Measurements from ENCODE around the gene SCAMP4.
"Not testable (repeated sequence)": the region's sequence is repeated elsewhere in the genome, so short reads cannot be mapped to it uniquely, and the experiment has no call there.

The SCAMP4 gene

DNA sequence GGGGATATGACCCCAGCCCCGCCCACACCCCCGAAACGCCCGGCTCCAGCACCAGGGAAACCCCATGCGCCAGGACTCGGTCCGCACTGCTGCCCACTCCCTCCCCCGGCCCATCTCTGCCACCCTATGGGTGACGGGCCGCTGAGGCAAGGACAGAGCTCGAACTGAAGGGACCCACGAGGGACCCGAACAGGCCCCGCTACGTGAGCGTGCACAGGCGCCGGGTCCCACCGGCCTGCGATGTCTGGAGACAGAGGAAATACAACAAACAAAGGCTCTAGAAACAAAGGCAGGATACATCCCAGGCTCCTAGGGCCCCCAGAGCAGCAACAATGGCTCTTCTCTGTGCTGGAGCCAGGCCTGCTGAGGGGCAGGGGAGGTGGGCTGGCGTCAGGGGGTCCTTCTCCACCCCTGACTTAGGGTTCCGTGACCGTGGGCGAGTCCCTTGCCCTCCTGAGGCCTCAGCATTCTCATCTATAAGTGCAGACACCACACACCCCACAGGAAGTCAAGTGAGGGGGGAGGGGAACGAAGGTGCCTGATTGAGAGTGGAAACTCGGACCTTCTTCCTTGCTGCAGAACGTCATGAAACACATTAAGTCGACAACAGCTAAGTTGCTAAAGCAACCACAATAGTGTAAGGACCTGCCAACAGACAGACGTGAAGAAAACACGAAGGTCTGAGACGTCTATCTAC, 23.0 kb upstream of the SCAMP4 start:
- TF ChIP-seq JUND (IDR thresholded peaks at IDR 0.05; ENCODE audit: low read depth), result no peak
- in situ Hi-C loops (cut with HindIII; ENCODE audit: low pct_unique_long_range_greater_than_20kb, low sequenced_read_pairs), result no loop called here
- no peak for DNase-seq (ENCODE audit: low read depth in 1 of 2, low spot score in 1 of 2)

DNA sequence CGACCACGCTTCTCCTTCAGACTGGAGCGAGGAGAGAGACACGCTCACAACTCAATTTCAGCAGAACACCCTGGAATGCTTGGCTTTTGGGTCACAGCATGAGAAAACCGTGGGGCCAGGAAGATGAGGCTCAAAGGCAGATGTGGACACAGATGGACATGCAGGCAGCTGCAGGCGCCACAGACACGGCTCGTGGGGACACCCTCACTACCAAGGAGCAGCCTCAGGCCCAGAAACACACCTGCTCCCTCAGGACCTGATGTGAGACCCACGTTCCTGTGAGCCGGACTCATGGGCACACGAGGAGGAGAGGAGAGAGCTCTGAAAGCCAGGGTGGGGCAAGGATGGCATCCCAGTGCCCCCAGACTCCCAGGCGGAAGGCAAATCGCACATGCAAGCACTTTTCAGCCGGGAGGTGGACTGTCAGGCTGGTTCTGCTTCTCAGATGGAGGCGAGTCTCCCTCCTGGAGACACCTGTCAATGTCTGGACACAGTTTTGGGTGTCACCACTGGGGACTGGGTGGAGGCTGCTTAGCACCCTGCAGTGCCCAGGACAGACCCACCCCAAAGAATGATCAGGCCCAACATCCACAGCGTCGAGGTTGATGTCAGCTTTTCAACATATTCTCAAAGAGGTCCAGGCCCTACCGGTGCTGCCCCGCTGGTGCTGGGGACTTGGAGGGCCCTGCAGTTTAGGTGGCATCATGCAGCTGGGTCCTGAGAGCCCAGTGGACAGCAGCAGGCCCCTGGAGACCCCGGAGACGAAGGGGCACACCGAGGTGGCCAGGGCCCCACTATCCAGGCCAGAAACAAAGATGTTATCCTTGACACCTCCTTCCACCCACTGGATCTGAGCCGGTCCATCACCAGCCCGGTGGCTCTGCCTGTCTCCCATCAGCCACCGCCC, 22.2 kb upstream of the SCAMP4 start:
- in situ Hi-C loops (cut with HindIII; ENCODE audit: low pct_unique_long_range_greater_than_20kb, low sequenced_read_pairs), result no loop called here
- no peak for TF ChIP-seq JUND (IDR thresholded peaks at IDR 0.05; ENCODE audit: low read depth)
- DNase-seq (ENCODE audit: low read depth in 1 of 2, low spot score in 1 of 2), result no peak

GRCh38 chr19:1883784-1884183, 21.4 kb upstream of the SCAMP4 start:
- in situ Hi-C loops (cut with HindIII; ENCODE audit: low pct_unique_long_range_greater_than_20kb, low sequenced_read_pairs), result no loop called here
- DNase-seq (ENCODE audit: low read depth in 1 of 2, low spot score in 1 of 2), result no peak
- no peak for TF ChIP-seq JUND (IDR thresholded peaks at IDR 0.05; ENCODE audit: low read depth)

DNA sequence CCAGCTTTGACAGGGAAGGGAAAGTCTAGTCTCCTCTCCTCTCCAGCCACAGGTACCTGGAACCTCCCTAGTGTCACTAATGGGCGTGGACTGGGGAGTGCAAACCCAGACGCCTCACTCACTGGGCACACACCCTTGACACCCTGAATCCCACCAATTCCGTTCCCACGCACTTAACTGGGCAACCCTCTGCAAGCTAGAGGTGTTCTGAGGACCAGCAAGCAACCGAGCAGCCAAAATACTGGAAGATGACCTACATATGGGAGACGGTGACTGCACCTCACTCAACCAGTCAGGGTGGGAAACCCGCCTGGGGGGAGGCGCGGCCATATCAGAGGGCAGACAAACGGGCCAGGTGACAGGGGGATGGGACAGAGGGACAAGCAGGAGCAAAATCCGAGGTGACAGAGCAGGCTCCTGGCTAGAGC, 20.9 kb upstream of the SCAMP4 start:
- TF ChIP-seq JUND (IDR thresholded peaks at IDR 0.05; ENCODE audit: low read depth), result no peak
- in situ Hi-C loops (cut with HindIII; ENCODE audit: low pct_unique_long_range_greater_than_20kb, low sequenced_read_pairs), result no loop called here
- DNase-seq (ENCODE audit: low read depth in 1 of 2, low spot score in 1 of 2), result peak; percentile 32 to 37

- no peak for DNase-seq (ENCODE audit: low read depth in 1 of 2, low spot score in 1 of 2)
- in situ Hi-C loops (cut with HindIII; ENCODE audit: low pct_unique_long_range_greater_than_20kb, low sequenced_read_pairs), result no loop called here
- TF ChIP-seq JUND (IDR thresholded peaks at IDR 0.05; ENCODE audit: low read depth), result no peak
Measured at GRCh38 chr19:1884719-1885334, 20.4 kb upstream of the SCAMP4 start.

GRCh38 chr19:1885398-1886119, 19.6 kb upstream of the SCAMP4 start, which contains the start of gene ABHD17A:
Gene ABHD17A, minus strand, starts transcription at chr19:1885496. Its CDS starts 3,930 bp downstream, at chr19:1881566.
- peak; percentile 83 to 93 for DNase-seq (ENCODE audit: low read depth in 1 of 2, low spot score in 1 of 2)
- in situ Hi-C loops (cut with HindIII; ENCODE audit: low pct_unique_long_range_greater_than_20kb, low sequenced_read_pairs), result not testable (repeated sequence)

GRCh38 chr19:1886360-1886759, 18.8 kb upstream of the SCAMP4 start:
- DNase-seq (ENCODE audit: low read depth in 1 of 2, low spot score in 1 of 2); in situ Hi-C loops (cut with HindIII; ENCODE audit: low pct_unique_long_range_greater_than_20kb, low sequenced_read_pairs): not testable (repeated sequence)

GRCh38 chr19:1888385-1888784, 16.8 kb upstream of the SCAMP4 start:
- DNase-seq (ENCODE audit: low read depth in 1 of 2, low spot score in 1 of 2), result no peak
- TF ChIP-seq JUND (IDR thresholded peaks at IDR 0.05; ENCODE audit: low read depth), result no peak
- in situ Hi-C loops (cut with HindIII; ENCODE audit: low pct_unique_long_range_greater_than_20kb, low sequenced_read_pairs), result no loop called here

GRCh38 chr19:1889907-1890306, 15.3 kb upstream of the SCAMP4 start:
- TF ChIP-seq JUND (IDR thresholded peaks at IDR 0.05; ENCODE audit: low read depth), result no peak
- no peak for DNase-seq (ENCODE audit: low read depth in 1 of 2, low spot score in 1 of 2)
- in situ Hi-C loops (cut with HindIII; ENCODE audit: low pct_unique_long_range_greater_than_20kb, low sequenced_read_pairs), result no loop called here

- DNase-seq (ENCODE audit: low read depth in 1 of 2, low spot score in 1 of 2), result no peak
- TF ChIP-seq JUND (IDR thresholded peaks at IDR 0.05; ENCODE audit: low read depth), result no peak
- in situ Hi-C loops (cut with HindIII; ENCODE audit: low pct_unique_long_range_greater_than_20kb, low sequenced_read_pairs), result no loop called here
Measured at GRCh38 chr19:1893791-1894190, 11.4 kb upstream of the SCAMP4 start.

- TF ChIP-seq JUND (IDR thresholded peaks at IDR 0.05; ENCODE audit: low read depth), result no peak
- in situ Hi-C loops (cut with HindIII; ENCODE audit: low pct_unique_long_range_greater_than_20kb, low sequenced_read_pairs), result no loop called here
- DNase-seq (ENCODE audit: low read depth in 1 of 2, low spot score in 1 of 2), result no peak
Measured at GRCh38 chr19:1896508-1896907, 8.7 kb upstream of the SCAMP4 start.

- TF ChIP-seq JUND (IDR thresholded peaks at IDR 0.05; ENCODE audit: low read depth), result no peak
- in situ Hi-C loops (cut with HindIII; ENCODE audit: low pct_unique_long_range_greater_than_20kb, low sequenced_read_pairs), result no loop called here
Measured at GRCh38 chr19:1901940-1902404, 3.2 kb upstream of the SCAMP4 start.

More at GRCh38 chr19:1901940-1902404, 3.2 kb upstream of the SCAMP4 start:
- DNase-seq (ENCODE audit: low read depth in 1 of 2, low spot score in 1 of 2), result no peak

All from T47D (cell line).